ENCODE measurements around the gene THADA.
A peak's percentile ranks its signal among the peaks of the same experiment; 100 is the strongest.

The THADA gene

DNA sequence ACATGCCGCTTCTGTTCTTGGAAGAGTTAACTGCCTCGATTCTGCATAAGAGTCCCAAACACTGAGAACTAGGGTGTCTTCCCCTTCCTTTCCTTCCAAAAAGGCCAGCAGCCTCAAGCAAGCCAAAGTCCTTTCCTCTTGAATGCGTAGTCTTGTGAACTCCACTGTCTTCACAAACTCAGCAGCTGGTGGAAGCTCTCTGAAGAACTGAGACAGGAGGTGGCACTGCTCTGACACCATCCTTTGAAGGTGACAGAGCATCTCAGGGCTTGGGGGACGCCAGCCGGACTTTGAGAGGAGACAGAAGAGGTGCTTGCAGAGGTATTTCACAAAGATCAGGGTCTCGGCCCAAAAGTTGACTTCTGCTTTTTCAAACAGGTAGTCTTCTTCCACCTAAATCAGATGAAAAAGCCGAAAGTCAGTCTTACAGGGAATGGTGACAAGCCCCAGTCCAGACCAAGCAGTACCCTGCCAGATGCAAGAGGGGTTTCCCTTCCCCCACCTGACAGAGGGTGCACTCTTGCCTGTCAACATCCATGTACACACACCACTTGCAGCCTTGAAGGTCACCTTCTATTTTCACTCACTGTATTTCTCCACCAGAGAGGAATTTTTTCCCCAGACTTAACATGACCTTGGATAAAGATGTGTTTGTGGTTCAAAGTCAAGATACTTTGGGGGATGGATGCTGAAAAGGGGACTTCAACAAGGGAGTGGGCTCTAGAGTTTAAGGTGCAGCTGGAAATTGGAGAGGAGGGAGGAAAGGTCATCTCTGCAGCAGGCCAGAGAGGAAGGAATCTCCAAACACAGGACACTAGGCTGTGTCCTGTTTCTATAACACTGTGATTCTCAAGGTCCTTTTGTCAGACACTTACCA lies 364.6 kb downstream of the THADA start:
- no peak for DNase-seq

DNA sequence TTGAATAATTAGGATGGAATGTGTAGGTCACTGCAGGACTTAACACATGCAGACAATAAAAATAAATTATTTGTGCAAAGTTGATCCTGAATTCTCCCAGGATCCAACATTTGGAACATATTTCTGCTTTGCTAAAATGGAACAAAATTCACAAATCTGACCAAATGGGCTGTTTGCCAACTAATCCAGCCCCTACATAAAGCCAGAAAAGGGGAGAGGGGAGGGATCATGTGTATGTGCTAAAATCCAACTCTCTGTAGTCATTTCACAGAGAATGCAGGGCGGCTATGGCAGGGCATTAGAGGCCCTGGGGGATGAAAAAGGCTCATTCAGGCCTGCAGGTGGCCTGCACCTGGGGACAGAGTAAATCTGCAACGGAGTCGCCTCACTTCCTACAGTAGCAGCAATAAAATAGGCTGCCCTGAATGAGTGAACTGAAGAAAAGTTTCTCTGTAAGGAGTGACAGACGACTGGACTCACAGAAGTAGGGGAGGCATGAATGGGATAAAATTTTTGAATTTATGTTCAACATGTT lies 365.4 kb downstream of the THADA start:
- DNase-seq: no peak

DNA sequence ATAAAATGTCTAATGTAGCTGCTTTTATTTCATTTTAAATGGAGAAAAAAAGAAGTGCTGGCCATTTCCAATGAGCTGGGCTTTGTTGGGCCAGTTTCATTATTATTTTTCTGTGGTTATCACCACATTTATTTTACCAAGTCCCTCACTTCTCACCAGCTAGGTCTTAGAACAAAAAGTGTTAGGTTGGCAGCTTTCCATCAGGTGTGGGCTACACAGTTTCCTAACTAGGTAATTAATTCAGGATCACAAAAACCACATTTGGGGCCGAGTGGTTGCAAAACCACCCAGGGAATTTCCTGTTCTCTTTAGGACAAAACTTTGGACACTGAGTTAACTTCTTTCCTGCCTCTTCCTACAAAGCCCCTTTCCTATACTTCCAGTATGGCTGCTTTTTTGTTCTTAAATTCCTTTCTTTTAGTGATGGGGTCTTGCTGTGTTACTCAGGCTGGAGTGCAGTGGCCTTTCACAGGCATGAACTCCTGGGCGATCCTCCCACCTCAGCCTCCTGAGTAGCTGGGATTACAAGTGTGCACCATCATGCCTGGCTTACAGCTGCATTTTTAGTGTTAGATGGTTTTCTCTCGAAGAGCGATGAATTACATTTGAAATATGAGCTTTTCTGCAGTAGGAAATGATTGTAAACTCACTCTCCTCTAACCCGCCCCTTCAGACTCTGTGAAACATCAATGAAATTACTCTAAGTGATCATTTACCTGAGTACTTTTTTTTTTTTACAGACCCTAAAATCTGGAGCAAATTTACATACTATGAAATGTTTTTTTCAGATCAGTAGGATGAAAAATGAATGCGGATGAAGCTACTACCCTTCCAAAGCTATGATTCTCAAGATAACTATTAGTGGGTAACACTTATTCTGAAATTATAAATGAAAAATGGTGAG lies 366.8 kb downstream of the THADA start:
- DNase-seq: no peak

DNA sequence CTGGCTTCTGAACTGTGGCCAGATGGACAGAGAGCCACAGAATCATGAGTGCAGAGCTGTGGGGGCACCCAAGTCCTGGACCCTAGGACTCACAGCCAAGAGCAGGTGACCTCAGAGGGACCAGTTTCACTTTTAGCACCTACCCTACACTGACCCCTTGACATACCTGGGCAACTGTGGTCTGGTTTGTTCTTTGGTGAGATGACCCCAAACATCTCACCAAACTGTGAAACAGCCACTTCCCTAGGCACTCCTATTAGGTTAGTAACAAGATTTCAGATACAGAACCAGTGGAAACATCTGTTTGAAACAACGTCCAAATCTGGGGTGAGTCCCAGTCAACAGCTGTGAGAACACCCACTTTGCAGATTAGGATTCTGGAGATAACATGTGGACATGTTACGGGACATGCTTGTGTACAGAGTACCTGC lies 367.5 kb downstream of the THADA start:
- no peak for DNase-seq

DNA sequence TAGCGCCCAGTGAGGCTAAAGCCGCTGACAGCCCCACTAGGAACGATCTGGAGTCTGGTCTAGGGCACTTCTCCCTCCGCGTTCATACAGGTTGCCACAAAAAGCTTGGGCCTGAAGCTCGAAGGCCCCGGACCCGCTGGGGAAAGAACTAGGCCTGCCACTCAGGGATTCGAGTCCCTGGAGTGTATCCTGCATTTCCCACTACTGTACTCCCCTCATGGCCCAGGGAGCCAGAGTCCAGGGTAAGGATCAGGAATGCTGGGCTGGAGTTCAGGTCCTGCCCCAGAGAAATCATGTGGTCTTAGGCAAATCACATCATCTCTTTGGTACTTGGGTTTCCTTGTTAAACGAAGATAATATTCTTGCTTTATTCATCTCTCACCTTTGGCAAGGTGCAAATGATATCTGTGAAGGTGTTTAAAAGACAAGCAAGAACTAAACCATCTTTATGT lies 368.0 kb downstream of the THADA start:
- no peak for DNase-seq

DNA sequence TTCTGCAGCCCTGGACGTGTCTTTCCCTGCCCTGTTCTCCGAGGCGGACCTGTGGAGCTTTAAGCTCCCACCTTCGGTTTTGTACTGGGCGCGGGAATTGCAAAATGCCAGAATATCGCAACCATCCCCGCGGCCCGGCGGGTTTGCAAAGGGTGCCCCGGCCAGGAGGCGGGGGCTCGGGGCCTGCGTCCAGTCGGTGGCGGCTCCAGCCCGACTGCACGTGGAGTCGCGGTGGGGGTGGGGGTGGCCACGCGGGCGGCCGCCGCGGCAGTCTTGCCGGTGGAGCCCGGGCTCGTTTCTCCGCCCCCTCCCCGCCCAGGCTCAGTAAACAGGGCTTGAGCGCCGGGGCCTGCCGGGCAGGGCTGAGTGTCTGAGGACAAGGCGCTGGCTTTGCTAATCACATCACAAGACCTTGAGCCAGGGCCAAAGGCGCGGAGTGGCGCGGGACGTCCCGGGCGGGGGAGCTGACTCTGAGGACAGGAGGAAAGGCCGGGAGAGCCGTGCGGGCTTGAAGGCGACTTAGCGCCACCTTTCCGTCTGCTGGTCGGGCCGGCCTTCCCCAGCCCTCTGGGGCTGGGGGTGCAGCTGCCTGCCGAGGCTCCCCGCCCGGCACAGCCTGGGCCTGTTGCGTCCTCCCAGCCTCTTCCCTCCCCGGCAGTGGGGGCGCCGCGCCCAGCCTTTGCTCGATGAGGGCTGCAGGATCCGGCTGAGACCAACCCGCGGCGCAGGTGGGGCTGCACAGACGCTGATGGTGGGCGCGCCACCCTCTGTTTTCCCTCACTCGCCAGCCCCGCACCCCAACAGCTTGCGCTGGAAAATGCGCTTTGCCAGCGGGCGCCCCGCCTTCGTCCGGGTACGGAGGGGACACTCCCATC lies 368.6 kb downstream of the THADA start:
- DNase-seq: peak; percentile 37 to 61 (median 46)

DNA sequence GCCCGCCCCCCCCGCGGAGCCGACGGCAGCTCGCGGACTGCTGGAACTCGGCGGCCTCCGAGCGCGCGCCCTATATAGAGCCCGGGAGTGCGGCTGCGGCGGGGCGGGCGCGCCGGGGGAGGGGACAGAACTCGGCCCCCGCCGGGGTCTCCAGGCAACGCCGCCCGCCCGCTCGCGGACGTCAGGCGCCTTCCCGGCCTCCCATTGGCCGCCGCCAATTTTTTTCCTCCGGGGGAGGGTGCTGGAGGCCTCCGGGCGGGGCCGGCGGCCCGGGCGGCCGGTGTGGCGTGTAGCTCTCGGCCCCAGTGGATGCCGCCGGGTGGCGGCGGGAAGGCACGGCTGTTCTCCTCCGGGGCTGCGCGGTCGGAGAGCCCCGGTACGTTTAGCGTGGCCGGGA lies 369.3 kb downstream of the THADA start, which contains the start of gene ZFP36L2:
Gene ZFP36L2 (minus strand): TSS at position 49 of the 397 bp plus-strand sequence. CDS start 291 bp downstream, outside the sequence.
- peak; percentile 82 to 96 (median 92) for DNase-seq

DNA sequence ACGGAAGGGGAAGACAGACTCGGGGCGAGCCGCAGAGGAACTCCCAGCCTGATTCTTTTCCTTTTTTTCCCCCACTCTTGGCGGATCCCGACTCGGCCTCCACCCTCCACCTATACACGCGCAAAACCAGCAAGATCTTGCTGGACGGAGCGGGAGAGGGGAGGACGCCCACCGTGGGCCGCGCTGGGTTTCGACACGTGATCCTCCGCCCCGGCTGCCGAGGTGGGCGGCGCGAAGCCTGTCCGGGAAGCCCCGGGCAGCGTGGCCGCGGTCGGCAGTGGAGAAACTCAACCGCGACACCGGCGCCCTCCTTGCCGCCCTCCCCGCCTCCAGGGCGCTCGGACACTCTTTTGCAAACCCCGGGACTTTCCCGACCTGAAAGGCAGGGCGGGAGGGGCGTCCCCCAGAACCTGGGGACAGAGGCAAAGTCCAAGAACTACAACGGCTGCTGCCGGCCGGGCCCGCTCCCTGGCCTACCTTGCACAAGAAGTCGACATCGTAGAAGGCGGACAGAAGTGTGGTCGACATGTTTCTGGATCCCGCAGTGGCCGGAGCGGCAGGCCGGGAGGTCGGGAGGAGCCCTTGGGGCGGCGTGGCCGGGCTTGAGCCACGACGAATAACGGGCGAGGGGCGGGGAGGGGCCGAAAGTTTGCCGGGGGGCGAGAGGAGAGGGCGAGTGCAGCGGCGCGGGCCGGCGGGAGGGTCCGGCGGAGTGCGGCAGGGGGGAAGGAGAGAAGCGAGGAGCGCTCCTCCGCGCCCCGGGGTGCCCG lies 369.9 kb downstream of the THADA start:
- DNase-seq: peak; percentile 57 to 67 (median 61)

DNA sequence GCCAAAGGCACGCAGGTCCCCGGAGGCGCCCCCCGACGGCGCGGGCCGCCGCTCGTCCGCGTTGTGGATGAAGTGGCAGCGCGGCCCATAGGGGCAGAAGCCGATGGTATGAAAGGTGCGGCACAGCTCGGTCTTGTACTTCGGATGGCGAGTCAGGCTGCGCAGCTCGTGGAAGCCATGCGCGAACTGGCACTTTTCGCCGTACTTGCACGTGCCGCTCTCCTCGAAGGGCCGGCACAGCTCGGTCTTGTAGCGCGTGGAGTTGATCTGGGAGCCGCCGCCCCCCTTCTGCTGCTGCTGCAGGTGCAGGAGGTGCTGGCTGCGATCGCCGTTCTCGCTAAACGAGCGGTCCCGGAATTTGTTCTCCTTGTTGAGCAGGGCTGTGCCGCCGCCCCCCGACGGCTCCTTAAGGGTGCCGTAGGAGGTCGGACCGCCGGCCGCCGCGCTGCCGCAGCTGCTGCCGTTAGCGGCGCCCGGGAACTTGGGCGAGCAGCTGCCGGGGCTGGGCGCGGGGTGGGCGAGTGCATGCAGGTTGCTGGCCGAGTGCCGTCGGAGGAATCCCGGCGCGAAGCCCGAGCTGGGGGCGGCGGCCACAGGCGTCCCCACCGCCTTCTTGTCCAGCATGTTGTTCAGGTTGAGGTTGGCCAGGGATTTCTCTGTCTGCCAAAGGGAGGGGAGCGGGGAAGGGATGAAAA lies 370.6 kb downstream of the THADA start:
- DNase-seq: peak; percentile 31 to 70 (median 55)

DNA sequence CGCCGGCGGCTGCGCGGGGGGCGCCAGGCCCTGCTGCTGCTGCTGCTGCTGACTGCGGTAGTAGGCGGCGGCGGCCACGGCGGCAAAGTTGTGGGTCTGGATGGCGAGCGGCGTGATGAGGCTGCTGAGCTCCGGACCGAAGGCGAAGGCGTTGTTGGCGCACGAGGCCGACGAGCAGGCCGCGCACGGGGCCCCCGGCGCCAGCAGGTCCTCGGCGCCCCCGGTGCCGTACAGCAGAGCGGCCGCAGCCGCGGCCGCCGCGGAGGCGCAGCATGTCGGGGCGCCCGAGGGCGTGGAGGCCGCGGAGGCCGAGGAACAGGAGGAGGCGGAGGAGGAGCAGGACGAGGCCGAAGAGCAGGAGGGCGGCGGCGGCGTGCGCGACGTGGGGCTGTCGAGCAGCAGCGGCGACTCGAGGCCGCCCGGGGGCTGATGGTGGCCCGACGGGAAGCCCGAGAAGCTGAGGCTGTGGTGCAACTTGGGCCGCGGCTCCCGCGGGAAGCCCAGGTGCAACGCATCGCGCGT lies 371.2 kb downstream of the THADA start:
- peak in 2 of 4 experiments; percentile 48 to 67 for DNase-seq

DNA sequence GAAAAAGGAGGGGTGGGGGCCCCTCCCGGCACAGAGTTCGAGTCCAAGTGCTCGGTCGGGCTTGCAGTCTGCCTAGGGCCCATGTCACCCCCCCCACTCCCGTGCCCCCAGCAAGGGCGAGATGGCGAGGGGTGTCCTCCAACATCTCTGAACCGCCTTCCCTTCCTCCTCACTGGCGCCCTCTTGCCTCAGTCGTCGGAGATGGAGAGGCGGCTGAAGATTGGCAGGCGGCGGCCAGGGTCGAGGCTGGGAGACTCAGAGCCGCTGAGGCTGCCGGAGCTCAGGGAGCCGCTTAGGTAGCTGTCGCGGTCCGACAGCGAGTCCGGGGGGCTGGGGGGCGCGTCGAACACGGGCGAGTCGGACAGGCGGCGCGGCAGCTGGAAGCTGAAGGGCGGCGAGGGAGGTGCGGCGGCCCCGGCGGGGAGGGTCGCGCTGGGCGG lies 371.7 kb downstream of the THADA start:
- peak; percentile 38 to 72 (median 50) for DNase-seq

DNA sequence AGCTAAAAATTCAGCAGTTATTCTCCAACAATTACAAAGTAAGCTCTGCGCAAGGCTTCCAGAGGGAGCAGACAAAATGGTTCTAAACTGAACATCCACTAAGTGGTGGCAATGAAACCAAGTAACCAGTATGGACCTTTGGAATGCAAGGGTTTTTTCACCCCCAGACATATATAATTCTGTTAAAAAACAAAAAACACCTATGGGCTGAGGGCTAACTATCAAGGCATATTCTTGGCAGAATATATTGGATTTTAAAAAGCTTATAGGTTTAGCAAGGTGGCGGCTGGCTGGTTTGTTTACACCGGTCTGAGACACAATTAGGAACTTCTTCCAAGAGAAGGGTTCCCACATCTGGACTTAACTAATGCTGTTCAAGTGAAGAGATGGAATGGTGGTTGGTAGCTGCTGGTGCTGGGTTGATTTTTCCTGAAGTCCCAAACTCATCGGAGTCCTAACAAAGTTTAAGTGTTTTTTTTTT lies 372.3 kb downstream of the THADA start:
- DNase-seq: no peak

DNA sequence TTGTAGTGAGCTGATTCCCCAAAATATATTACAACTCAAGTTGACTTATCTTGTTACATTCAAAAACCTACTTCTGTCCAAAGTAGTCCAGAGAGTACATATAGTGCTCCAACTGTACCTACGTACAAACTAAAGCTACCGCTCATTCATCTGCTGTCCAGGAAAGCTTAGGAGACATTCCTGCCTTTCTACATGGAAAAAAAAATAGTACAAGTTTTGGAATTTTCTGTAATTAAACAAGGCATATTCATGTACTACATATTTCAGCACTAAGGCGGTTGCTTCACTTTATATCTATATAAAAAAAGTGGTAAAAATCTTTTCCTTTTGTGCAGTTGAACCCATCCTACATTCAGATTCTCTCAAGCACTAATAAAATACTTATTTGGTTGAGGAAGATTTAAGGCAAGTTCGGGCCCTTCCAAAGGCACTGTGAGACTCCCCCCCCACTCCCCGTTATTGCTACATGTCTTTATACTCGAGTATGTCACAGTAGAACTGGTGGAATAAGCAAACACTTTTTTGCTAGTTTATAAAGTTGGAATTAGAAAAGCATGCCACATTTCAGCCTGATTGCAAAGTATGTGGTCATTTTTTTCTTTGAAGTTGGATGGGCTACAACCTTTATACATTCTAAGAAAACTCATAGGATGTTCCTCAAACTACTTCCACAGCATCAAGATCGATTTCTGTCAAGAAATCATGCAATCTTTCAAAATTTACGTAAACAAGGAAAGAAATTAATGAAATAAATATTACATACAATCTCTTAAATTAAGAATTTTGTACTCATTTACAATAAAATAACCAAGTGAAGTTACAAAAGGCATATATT lies 373.1 kb downstream of the THADA start:
- no peak for DNase-seq

DNA sequence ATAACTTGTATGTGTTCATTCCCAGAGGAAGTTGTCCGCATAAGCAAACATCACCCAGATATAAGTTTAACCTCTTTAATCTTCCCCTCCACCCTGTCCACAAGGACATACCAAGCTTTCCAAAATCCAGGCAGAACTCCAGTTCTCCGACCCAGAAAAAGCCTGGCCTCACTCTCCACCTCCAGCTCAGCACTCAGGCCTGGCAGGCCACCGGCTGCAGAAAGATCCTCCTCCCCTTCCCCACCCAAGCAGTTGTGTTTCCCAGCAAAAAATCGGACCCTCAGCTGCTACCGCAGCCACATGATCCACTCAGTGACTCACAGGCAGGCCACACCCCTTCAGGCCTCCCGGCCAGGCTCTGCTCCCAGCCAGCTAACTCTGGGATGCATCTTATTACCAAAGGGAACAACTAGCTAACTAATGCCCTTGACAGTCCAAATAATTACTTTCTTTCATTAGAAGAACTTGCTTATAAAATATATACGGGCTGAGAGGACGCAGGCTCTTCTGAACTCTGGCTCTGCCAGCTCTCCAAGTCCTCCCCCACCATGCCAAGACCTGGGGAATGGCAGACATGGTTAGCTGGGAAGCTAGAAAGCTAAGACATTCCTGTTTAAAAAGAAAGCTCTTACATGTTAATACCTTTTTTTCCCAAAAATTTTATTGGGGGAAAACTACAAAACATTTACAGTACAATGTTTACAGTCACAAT lies 373.9 kb downstream of the THADA start:
- DNase-seq: peak in 3 of 4 experiments; percentile 16 to 42 (median 35)

DNA sequence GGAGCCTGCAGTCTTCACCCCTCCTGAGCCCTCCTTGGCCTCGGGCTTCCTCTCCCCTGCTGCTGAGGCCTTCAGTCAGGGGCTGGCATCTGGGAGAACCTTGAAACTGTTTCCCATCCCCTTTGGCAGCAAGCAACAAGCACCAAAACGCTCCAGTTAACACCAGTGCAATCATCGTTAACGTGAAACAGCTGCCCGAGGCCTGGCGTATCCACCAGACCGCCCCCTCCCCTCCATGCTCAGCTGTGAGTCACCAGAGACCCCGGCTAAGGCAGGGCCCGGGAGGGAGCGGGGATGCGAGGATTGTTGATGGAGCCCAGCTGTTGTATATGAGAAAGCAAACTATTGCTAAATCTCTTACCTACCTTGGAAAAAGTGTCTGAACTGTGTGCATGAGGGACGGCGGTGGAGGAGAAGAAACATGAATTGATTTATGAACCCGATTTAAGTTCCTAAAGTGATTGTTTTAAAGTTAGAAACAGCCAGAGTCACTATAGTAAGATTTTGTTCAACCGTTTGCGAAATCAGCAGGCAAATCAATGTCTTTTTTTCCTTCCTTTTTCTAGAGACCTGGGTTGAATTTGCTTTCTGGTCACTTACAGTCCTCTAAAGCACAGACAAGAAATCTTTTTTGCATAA lies 374.6 kb downstream of the THADA start:
- no peak for DNase-seq

DNA sequence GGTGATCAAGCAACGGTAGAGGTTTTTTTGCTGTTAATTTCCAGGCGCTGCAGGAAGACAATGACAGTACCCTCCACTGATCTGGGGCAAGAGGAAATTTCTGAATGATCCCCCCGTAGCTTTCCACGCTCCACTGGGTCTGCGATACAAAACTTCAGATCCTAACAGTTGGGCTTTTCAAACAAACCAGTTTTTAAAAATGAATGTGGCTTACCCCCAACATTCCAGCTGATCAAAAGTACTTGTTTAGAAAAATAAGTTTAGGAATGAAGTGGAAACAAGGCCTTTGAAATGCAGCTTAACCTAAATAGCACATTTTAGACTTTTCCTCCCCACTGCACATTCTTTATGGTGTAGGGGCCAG lies 375.1 kb downstream of the THADA start:
- no peak for DNase-seq

DNA sequence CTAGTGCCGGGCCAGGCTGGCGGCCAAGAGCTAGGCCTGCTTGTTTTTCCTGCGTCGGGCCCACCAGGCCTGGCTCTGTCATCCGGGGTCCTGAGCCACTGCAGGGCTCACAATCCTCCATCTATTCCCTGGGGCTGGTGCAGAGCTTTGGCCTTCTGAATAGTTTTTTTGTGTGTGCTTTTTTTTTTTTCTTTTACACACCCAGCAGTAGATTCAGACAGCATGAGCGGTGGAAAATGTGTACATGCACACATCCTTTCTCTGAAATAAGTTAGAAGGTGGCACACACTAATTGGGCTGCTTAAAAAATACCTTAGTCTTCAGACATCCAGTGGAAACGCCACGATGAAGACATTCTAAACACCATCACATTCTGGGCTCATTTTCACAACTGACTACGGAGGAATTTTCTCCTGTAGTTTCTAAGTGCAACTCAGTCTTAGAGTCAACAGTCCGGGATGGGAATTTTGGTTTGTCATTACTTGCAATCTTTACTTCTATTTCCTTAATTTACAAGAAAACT lies 375.5 kb downstream of the THADA start:
- DNase-seq: no peak

Data from activated naive CD4-positive, alpha-beta T cell (primary cell).